Nephron progenitor cell (in vitro differentiated cells): Measurements from ENCODE around the gene AAK1.

Source experiments
- DNase-seq: peaks from one replicate; pipeline ENCODE4 v3.0.0; 2021
- H3K27ac Mint-ChIP-seq: 2 replicates; pipeline ENCODE4 v1.8.0; 2021; ENCODE audit warnings: mild to moderate bottlenecking, moderate library complexity, mixed read lengths
- H3K27me3 Mint-ChIP-seq: 2 replicates; pipeline ENCODE4 v1.8.0; 2021; ENCODE audit warnings: mild to moderate bottlenecking, low read depth, mixed read lengths; ENCODE audit not compliant: poor library complexity
- H3K36me3 Mint-ChIP-seq: 2 replicates; pipeline ENCODE4 v1.8.0; 2021; ENCODE audit warnings: low read depth, mixed read lengths
- H3K4me1 Mint-ChIP-seq: 2 replicates; pipeline ENCODE4 v1.8.0; 2021; ENCODE audit warnings: mixed read lengths
- H3K4me3 Mint-ChIP-seq: 2 replicates; pipeline ENCODE4 v1.8.0; 2021; ENCODE audit warnings: mild to moderate bottlenecking, moderate library complexity, mixed read lengths
- H3K9me3 Mint-ChIP-seq: 2 replicates; pipeline ENCODE4 v1.8.0; 2021; ENCODE audit warnings: mild to moderate bottlenecking, moderate library complexity, mixed read lengths
- TF ChIP-seq, protein P1 (sequence below): fragments of 200-600 bp; sonication (generic); IDR thresholded peaks from 2 replicates; pipeline ENCODE4 v1.5.0; 2021; ENCODE audit warnings: antibody characterized with exemption

The AAK1 gene

GRCh38 chr2:69638630-69639029, 4.9 kb downstream of the AAK1 start:
- Mint-ChIP-seq H3K4me1 (peaks cover 43% of the 10 kb centered on the region), H3K27me3 (peaks cover 2% of the 10 kb centered on the region), H3K27ac (no peak overlapping the region)

GRCh38 chr2:69637923-69638322, 5.6 kb downstream of the AAK1 start:
- no peak overlapping the region for H3K27ac Mint-ChIP-seq

More at GRCh38 chr2:69638630-69639029, 4.9 kb downstream of the AAK1 start:
- Mint-ChIP-seq H3K36me3 (peaks cover 5% of the 10 kb centered on the region), H3K9me3 (no peaks in the 10 kb centered on the region), H3K4me3 (no peak overlapping the region)
- DNase-seq, result no peak
- TF ChIP-seq, protein P1, sequence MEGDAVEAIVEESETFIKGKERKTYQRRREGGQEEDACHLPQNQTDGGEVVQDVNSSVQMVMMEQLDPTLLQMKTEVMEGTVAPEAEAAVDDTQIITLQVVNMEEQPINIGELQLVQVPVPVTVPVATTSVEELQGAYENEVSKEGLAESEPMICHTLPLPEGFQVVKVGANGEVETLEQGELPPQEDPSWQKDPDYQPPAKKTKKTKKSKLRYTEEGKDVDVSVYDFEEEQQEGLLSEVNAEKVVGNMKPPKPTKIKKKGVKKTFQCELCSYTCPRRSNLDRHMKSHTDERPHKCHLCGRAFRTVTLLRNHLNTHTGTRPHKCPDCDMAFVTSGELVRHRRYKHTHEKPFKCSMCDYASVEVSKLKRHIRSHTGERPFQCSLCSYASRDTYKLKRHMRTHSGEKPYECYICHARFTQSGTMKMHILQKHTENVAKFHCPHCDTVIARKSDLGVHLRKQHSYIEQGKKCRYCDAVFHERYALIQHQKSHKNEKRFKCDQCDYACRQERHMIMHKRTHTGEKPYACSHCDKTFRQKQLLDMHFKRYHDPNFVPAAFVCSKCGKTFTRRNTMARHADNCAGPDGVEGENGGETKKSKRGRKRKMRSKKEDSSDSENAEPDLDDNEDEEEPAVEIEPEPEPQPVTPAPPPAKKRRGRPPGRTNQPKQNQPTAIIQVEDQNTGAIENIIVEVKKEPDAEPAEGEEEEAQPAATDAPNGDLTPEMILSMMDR, result no peak

GRCh38 chr2:69636395-69636794, 7.1 kb downstream of the AAK1 start:
- DNase-seq, result no peak
- Mint-ChIP-seq H3K4me1 (peaks cover 28% of the 10 kb centered on the region), H3K27me3 (no peaks in the 10 kb centered on the region), H3K27ac (no peak overlapping the region), H3K4me3 (no peak overlapping the region), H3K36me3 (peaks cover 5% of the 10 kb centered on the region), H3K9me3 (no peaks in the 10 kb centered on the region)
- TF ChIP-seq, protein P1, result no peak

More at GRCh38 chr2:69637923-69638322, 5.6 kb downstream of the AAK1 start:
- no peak for DNase-seq
- TF ChIP-seq, protein P1, result no peak
- Mint-ChIP-seq H3K36me3 (peaks cover 5% of the 10 kb centered on the region), H3K9me3 (no peaks in the 10 kb centered on the region), H3K4me1 (peaks cover 43% of the 10 kb centered on the region), H3K27me3 (peaks cover 2% of the 10 kb centered on the region), H3K4me3 (no peak overlapping the region)

- Mint-ChIP-seq H3K36me3 (peaks cover 5% of the 10 kb centered on the region), H3K4me1 (peaks cover 19% of the 10 kb centered on the region), H3K27ac (peak overlapping the region; percentile 12), H3K9me3 (no peaks in the 10 kb centered on the region), H3K4me3 (no peak overlapping the region), H3K27me3 (no peaks in the 10 kb centered on the region)
- TF ChIP-seq, protein P1, result no peak
- DNase-seq, result no peak
These were observed 8.1 kb downstream of the AAK1 start for GRCh38 chr2:69635432-69635831.

- H3K27me3 Mint-ChIP-seq, result no peaks in the 10 kb centered on the region
- DNase-seq, result no peak
- peaks cover 5% of the 10 kb centered on the region for H3K36me3 Mint-ChIP-seq
- no peaks in the 10 kb centered on the region for H3K9me3 Mint-ChIP-seq
- peaks cover 7% of the 10 kb centered on the region for H3K4me1 Mint-ChIP-seq
- TF ChIP-seq, protein P1, result no peak
- H3K4me3 Mint-ChIP-seq, result no peak overlapping the region
- no peak overlapping the region for H3K27ac Mint-ChIP-seq
These were observed 9.2 kb downstream of the AAK1 start for GRCh38 chr2:69634196-69634821.

DNA sequence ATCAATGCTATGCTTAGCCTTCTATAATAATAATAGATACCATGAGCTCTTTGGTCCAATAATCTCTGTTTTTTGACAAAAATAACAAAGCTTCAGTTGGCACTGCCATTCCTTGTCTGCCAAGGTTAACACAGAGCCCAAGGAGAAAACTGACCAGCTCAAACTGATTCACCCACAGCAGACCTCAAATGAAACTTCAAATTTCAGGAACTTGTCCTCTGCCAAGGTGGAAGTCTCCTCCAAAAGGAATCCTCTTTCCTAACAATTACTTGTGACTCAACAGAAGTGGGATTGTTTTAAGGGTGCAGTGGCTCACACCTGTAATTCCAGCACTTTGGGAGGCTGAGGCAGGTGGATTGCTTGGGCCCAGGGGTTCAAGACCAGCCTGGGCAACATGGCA, 12.1 kb downstream of the AAK1 start:
- H3K9me3 Mint-ChIP-seq, result no peaks in the 10 kb centered on the region
- H3K36me3 Mint-ChIP-seq, result no peaks in the 10 kb centered on the region
- H3K4me1 Mint-ChIP-seq, result no peaks in the 10 kb centered on the region
- H3K27ac Mint-ChIP-seq, result no peak overlapping the region
- TF ChIP-seq, protein P1, result no peak
- DNase-seq, result no peak
- H3K4me3 Mint-ChIP-seq, result no peak overlapping the region
- no peaks in the 10 kb centered on the region for H3K27me3 Mint-ChIP-seq
